Activated CD4-positive, alpha-beta T cell treated with anti-CD3 and anti-CD28 coated beads, Interleukin-2, amount 10 ng/mL, durations not matched to agents 7 days and 5 days (primary cell): Measurements from ENCODE around the gene TADA3. TPM values are rescaled to one million over a fixed set of nuclear protein-coding genes. Genes with fewer than 3 reads are reported as not detected.
"Not testable (repeated sequence)": the region's sequence is repeated elsewhere in the genome, so short reads cannot be mapped to it uniquely, and the experiment has no call there.

Experiments used
- CTCF ChIA-PET: fragments of 350-600 bp; sonication (Branson Sonifier 250); formaldehyde crosslinking; loops from one replicate; lab custom pipeline; 2021; ENCODE audit warnings: antibody characterized with exemption; lab: Charles Lee
- POLR2A ChIA-PET: fragments of 350-600 bp; sonication (Branson Sonifier 250); formaldehyde crosslinking; loops from one replicate; lab custom pipeline; 2021; ENCODE audit warnings: antibody characterized with exemption; lab: Charles Lee
- DNase-seq: peaks from one replicate; pipeline ENCODE4 v3.0.0-alpha.2; 2020
- H3K27ac Mint-ChIP-seq: one replicate; pipeline ENCODE4 v1.8.0; 2021; ENCODE audit warnings: mild to moderate bottlenecking, moderate library complexity, mixed read lengths
- H3K27me3 Mint-ChIP-seq: one replicate; pipeline ENCODE4 v1.8.0; 2021; ENCODE audit warnings: mixed read lengths
- H3K36me3 Mint-ChIP-seq: one replicate; pipeline ENCODE4 v1.8.0; 2021; ENCODE audit warnings: low read depth, mixed read lengths
- H3K4me1 Mint-ChIP-seq: one replicate; pipeline ENCODE4 v1.8.0; 2021; ENCODE audit warnings: mixed read lengths
- H3K4me3 Mint-ChIP-seq: one replicate; pipeline ENCODE4 v1.8.0; 2021; ENCODE audit warnings: mild to moderate bottlenecking, moderate library complexity, mixed read lengths
- H3K9me3 Mint-ChIP-seq: one replicate; pipeline ENCODE4 v1.8.0; 2021; ENCODE audit warnings: mixed read lengths
- total RNA-seq, 2 experiments: library from RNA; stranded (reverse); gene quantifications; one replicate each; pipeline ENCODE4 v1.2.3, GENCODE V29; 2021

The TADA3 gene
- total RNA-seq, 2 experiments from 2014 or later = 77.6 to 82.3 TPM

DNA sequence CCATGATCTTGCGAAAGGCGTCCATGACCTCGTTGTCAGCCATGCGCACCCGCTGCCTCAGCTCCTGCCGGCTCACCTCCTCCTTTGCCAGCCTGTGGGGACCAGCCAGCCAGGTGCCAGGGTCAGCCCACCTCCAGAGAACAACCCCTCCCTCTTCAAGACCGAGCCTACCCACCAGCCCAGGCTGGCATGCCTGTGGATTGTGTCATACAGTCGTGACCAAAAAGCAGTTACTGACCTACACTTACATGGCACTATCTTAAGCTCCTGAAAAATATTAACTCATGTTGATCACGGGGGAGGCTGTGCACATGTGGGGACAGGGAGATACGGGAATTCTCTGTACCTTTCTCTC is 11.8 kb downstream of the TADA3 start:
- no peak for DNase-seq
- peak overlapping the region; percentile 35 for H3K4me3 Mint-ChIP-seq
- H3K9me3 Mint-ChIP-seq = no peaks in the 10 kb centered on the region
- no peaks in the 10 kb centered on the region for H3K27me3 Mint-ChIP-seq
- peak overlapping the region; percentile 91 for H3K27ac Mint-ChIP-seq
- H3K4me1 Mint-ChIP-seq = peaks cover 52% of the 10 kb centered on the region
- CTCF ChIA-PET = interaction anchor here (0.6 to 1.8 kb wide), 5 partner anchors 9 to 49 kb away, joined by 3 to 5 read pairs (median 3); partner anchors contain the start of genes ARPC4 and TADA3
- POLR2A ChIA-PET = no interaction called here
- H3K36me3 Mint-ChIP-seq = peaks cover 49% of the 10 kb centered on the region

DNA sequence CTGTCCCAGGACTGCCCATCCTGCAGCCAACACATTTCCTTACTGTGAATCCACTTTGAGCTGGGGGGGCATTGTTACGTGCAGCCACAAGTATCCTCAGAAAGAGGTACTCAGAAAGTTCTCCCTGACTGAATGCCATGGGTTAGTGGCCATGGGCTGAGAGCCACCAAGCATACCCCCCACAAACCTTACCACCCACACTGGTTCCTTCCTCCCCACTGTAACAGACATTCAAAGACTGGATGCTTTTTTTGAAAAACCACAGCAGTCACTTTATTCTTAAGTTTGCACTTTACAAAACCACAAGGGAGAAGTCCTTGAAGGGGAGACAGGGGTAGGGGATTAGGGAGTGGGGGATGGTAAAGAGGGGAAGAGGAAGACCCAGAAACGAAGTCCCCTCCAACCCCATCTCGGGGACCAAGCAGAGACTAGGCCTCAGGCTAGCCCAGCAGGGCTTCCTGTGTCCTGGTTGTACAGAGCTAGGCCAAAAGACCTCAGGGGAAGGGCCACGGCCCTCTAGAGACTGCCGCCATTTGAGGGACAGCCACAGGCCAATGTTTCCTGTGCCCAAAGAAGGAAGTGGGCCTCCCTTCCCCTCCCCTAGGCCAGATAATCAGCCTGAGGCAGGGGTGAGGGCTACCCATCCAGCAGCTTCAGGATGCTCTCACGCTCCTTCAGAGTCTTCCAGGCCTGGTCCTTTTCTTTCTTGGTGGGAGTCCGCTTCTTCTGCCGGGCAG is 12.4 kb downstream of the TADA3 start:
- Mint-ChIP-seq H3K27ac (peak overlapping the region; percentile 91), H3K36me3 (peaks cover 43% of the 10 kb centered on the region), H3K27me3 (no peaks in the 10 kb centered on the region), H3K4me1 (peaks cover 52% of the 10 kb centered on the region), H3K9me3 (no peaks in the 10 kb centered on the region), H3K4me3 (peak overlapping the region; percentile 35)
- CTCF ChIA-PET = interaction anchor here (0.8 to 1.5 kb wide), 3 partner anchors 10 to 14 kb away, joined by 3 to 5 read pairs (median 4); partner anchors contain the start of genes ARPC4 and TADA3
- POLR2A ChIA-PET = no interaction called here
- DNase-seq = peak; percentile 45

DNA sequence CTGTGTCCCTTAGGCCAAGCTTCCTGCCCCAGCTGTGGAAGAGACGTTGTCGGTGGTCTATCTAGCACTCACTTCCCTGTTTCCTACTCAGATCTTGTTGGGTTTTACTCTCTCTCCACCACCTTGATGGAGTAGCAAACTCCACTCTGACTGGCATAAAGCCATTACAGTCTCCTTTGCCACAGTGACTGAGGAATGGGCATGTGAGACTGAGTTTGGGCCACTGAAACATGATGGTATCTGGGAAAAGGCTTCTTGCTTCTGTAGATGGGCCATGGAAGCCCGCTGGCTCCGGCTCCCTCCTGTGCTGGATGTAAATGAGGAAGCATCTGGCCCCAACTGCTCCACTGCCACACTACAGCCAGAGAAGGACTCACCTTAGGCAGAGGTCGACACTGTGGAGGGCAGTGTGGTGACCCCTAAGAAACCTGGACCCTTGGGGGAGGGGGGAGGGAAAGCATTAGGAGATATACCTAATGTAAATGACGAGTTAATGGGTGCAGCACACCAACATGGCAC is 13.1 kb downstream of the TADA3 start:
- peak overlapping the region; percentile 35 for H3K4me3 Mint-ChIP-seq
- H3K36me3 Mint-ChIP-seq = peaks cover 41% of the 10 kb centered on the region
- H3K27me3 Mint-ChIP-seq = no peaks in the 10 kb centered on the region
- no peaks in the 10 kb centered on the region for H3K9me3 Mint-ChIP-seq
- peak overlapping the region; percentile 91 for H3K27ac Mint-ChIP-seq
- ChIA-PET CTCF (no interaction called here), POLR2A (no interaction called here)
- H3K4me1 Mint-ChIP-seq = peaks cover 52% of the 10 kb centered on the region
- DNase-seq = no peak

DNA sequence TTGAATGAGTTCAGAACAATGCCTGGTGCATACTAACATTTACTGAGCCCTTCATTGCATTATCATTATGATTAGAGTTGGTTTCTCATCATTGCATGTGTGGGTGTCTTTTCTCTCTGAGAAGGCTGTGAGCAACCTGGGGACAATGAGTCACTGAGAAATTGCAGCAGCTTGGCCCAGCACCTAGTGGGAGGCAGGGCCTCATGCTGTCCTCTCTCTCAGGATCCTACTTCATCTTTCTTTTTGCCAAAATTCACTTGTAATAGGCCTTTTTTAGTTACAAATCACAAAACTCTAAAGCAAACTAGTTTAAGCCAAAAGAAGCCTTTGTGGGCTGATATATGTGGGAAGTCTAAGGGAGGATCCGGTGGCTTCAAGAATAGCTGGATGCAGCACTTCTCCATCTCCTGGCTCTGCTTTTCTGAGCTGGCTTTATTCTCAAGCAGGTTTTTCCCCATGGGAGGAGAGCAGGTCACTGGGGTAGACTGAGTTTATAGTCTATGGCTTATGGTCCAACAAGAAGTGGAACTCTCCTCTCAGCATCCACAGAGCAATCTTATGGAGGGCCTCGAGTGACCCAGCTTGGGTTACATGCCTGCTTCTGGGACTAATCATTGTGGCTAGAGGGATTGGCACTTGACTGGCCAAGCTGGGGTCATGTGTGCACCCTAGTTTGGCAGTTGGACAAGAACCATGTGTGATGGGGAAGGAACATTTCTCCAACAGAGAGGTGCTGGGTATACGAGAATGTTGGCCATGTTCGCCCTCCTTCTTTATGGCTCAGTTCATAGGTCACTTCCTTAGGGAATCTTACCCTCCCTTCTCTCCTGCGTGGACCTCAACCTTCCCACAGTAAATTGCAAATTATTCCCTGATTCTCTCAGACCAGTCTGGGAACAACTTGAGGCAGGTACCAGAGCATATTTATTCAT is 13.9 kb downstream of the TADA3 start:
- H3K27me3 Mint-ChIP-seq = no peaks in the 10 kb centered on the region
- H3K36me3 Mint-ChIP-seq = peaks cover 39% of the 10 kb centered on the region
- no peaks in the 10 kb centered on the region for H3K9me3 Mint-ChIP-seq
- H3K27ac Mint-ChIP-seq = peak overlapping the region; percentile 91
- ChIA-PET POLR2A (no interaction called here), CTCF (interaction anchor here (0.8 to 1.4 kb wide), 3 partner anchors 11 to 45 kb away, joined by 3 to 6 read pairs (median 4); partner anchors contain the start of genes ARPC4 and TADA3)
- H3K4me3 Mint-ChIP-seq = no peak overlapping the region
- no peak for DNase-seq
- peaks cover 54% of the 10 kb centered on the region for H3K4me1 Mint-ChIP-seq

DNA sequence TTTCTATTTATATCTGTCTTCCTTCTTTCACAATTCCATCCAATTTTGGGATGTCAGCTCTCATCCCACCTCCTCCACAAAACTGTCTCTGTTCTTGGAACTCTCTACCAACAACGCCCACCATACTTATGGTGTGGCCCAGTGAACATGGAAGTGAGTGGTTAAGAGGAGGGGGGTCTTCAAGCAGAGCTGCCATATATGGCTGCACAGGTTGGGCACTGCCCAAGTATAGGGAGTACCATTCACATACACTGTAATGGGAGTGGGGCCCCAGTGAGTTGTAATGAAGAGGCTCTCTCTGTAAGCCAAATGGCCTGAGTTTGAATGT is 14.6 kb downstream of the TADA3 start:
- H3K27ac Mint-ChIP-seq = peak overlapping the region; percentile 20
- H3K9me3 Mint-ChIP-seq = no peaks in the 10 kb centered on the region
- H3K4me1 Mint-ChIP-seq = peaks cover 50% of the 10 kb centered on the region
- H3K27me3 Mint-ChIP-seq = no peaks in the 10 kb centered on the region
- POLR2A ChIA-PET = no interaction called here
- no peak overlapping the region for H3K4me3 Mint-ChIP-seq
- CTCF ChIA-PET = interaction anchor here (0.8 to 1.4 kb wide), 3 partner anchors 10 to 45 kb away, joined by 3 to 6 read pairs (median 3); partner anchors contain the start of genes ARPC4 and TADA3
- DNase-seq = no peak
- H3K36me3 Mint-ChIP-seq = peaks cover 35% of the 10 kb centered on the region

DNA sequence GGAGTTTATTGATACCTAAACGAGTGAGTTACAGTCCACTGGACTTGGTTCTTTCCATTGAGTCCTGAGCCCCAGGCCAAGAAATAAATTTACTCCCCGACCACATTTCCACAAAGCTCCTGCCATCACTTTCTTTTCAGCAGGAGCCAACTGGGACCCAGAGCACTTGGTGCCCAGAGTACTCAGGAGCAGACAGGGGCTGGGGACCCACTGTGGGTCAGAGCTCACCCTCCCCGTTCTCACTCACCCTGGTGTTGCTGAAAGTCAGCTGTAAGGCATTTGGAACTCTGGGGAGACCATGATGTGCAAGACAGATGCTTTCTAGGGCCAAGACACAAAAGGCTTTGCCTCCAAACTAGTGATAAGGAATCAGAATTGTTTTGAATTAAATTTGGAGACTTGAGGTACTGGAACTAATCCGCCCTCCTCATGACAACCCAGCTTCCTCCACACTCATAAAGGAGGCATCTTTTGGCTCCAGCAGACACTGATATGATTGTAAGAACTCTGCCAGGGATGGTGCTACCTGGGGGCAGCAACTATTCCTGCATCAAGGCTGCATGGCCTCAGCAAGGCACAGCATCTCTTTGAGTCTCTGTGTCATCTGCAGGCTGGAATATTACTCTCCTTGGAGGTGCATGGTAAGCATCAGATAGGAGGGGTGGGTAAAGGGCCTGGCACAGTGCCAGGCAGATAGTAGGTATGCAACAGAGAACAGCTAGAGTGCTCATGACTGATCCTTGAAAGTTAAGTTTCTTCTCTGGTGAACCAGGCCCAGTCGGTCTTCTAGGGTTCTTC is 15.2 kb downstream of the TADA3 start:
- ChIA-PET CTCF (interaction anchor here (0.6 to 2.4 kb wide), 6 partner anchors 9 to 471 kb away, joined by 3 to 6 read pairs (median 5); partner anchors contain the start of genes ARPC4, TADA3 and TATDN2), POLR2A (no interaction called here)
- Mint-ChIP-seq H3K27me3 (no peaks in the 10 kb centered on the region), H3K27ac (peak overlapping the region; percentile 67), H3K4me3 (no peak overlapping the region), H3K9me3 (no peaks in the 10 kb centered on the region), H3K36me3 (peaks cover 30% of the 10 kb centered on the region), H3K4me1 (peaks cover 46% of the 10 kb centered on the region)
- no peak for DNase-seq

DNA sequence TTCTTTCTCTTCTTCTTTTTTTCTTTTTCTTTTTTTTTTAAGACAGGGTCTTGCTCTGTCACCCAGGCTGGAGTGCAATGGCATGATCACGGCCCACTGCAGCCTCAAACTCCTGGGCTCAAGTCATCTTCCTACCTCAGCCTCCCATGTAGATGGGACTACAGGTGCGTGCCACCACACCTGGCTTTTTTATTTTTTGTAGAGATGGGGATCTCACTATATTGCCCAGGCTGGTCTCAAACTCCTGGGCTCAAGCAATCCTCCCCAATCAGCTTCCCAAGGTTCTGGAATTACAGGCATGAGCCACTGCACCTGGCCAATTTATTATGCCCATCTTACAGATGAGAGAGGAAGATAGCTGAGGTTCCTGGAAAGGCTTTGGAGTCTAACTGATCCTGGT is 21.3 kb downstream of the TADA3 start:
- DNase-seq, H3K27ac Mint-ChIP-seq, H3K9me3 Mint-ChIP-seq, H3K27me3 Mint-ChIP-seq, H3K36me3 Mint-ChIP-seq, POLR2A ChIA-PET: not testable (repeated sequence)
- Mint-ChIP-seq H3K4me3 (peak overlapping the region; percentile 50), H3K4me1 (peaks cover 41% of the 10 kb centered on the region)
- CTCF ChIA-PET = interaction anchor here (1.3 kb wide), 1 partner anchor 22 kb away, joined by 4 read pairs; the partner anchor contains the start of genes ARPC4 and TADA3

DNA sequence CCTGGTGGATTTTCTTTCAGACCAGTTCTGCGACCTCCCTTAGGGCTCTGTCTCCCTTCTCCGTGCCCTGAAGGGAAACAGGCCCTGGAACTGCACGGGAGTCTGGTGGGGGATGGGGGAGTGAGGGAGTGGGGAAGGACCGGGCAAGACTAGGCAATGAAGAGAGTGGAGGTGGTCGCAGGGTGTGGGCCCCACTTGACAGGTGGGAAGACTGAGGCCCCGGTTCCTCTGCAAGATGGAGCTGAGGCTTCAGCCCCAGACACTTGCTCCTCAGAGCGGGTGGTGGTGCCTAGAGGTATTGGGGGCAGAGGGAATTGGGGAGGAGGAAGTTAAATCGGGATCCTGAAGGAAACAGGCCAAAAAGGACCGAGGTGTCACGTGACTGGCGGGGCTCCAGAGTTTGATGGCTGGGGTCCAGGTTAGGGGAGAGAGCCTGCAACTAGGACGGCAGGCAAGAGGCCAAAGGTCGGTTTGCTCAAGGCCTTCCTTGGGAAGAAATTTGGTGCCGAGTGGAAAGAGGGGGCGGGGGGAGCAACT is 21.9 kb downstream of the TADA3 start:
- H3K4me3 Mint-ChIP-seq = peak overlapping the region; percentile 63
- POLR2A ChIA-PET = no interaction called here
- peak overlapping the region; percentile 76 for H3K27ac Mint-ChIP-seq
- CTCF ChIA-PET = interaction anchor here (1.0 to 1.4 kb wide), 2 partner anchors 14 to 37 kb away, joined by 3 to 4 read pairs; no protein-coding TSS in a partner anchor
- peaks cover 5% of the 10 kb centered on the region for H3K36me3 Mint-ChIP-seq
- H3K4me1 Mint-ChIP-seq = peaks cover 41% of the 10 kb centered on the region
- no peaks in the 10 kb centered on the region for H3K27me3 Mint-ChIP-seq
- no peak for DNase-seq
- H3K9me3 Mint-ChIP-seq = no peaks in the 10 kb centered on the region

DNA sequence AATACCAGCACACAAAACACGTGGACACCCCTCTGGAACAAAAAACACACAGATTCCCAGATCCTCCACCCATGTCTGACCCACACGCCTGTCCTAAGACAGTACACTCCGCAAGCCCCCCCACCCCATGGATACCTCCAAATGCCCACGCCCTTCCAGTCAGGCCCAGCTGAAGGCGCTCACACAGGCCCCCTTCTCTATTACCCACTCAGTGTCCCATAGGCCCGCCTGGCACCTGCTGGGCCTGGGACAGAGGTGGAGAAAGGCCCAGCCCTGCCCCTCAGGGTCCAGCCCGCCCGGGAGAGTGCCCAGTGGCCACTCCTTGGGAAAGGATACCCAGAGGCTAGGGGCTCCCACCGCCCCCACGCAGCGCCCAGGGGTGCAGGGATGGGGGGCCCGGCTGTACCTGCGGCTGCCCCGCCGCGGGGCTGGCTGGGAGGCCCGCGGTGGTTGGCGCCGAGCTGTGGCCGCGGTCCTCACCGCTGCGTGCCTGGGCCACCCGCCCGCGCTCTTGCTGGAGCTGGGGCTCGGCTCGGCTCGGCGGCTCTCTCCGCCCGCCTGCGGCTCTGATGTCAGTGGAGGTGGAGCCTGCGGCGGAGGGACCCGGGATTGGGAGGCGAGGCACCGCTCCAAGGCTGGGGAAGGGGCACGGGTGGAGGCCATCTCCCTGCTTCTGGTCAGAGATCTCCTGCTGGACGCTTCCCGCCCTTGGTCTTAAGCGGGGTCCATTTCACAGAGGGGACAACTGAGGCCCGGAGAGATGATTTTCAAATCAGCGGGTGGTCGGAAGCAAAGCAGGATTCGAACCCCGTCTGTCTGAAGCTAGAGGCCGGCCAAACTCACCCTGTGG is 22.6 kb downstream of the TADA3 start, which contains the start of gene CAMK1:
TSS of gene CAMK1 (minus strand) at position 522 of the 850 bp plus-strand sequence. CDS start 2,198 bp downstream, outside the sequence.
- DNase-seq = peak; percentile 72
- Mint-ChIP-seq H3K4me3 (peak within 1 kb of the TSS; percentile 76), H3K27me3 (no peaks in the 10 kb centered on the region), H3K9me3 (no peaks in the 10 kb centered on the region), H3K36me3 (peaks cover 5% of the 10 kb centered on the region), H3K4me1 (peaks cover 41% of the 10 kb centered on the region), H3K27ac (peak within 1 kb of the TSS; percentile 76)
- POLR2A ChIA-PET = no interaction called here
- CTCF ChIA-PET = interaction anchor here (0.6 to 1.4 kb wide), 5 partner anchors 14 to 240 kb away, joined by 3 to 5 read pairs (median 4); partner anchors contain the start of gene ARPC4

DNA sequence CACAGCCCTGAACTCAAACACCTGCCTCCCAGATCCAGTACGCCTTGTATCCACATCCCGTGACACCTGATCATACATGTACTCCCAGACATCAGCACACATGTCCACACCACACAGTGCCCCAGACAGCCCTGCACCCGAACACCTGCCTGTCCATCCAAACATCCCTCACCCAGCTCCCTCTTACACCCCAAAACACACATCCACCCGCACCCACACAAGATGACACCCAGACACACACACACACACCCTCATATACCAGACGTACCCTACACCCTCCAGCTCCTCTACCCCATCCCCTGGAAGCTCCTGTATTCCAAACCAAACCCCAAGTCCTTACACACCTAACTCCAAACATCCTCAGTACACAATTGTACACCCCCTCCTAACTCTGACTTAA is 23.3 kb downstream of the TADA3 start:
- POLR2A ChIA-PET = no interaction called here
- H3K36me3 Mint-ChIP-seq = peaks cover 5% of the 10 kb centered on the region
- peak overlapping the region; percentile 72 for H3K27ac Mint-ChIP-seq
- DNase-seq = no peak
- no peaks in the 10 kb centered on the region for H3K27me3 Mint-ChIP-seq
- H3K4me3 Mint-ChIP-seq = peak overlapping the region; percentile 76
- H3K4me1 Mint-ChIP-seq = peaks cover 41% of the 10 kb centered on the region
- no peaks in the 10 kb centered on the region for H3K9me3 Mint-ChIP-seq
- CTCF ChIA-PET = interaction anchor here (0.9 to 1.4 kb wide), 3 partner anchors 13 to 24 kb away, joined by 4 to 5 read pairs (median 4); partner anchors contain the start of gene ARPC4
